DOHH2 (cell line): ENCODE results near the gene CCDC87.

Experiments used
- H3F3A ChIP-seq: fragments of 200-600 bp; sonication (generic), shearing (Covaris generic); 2 replicates; pipeline ENCODE4 v1.6.0; 2016; ENCODE audit warnings: antibody characterized with exemption, mild to moderate bottlenecking; ENCODE audit not compliant: control insufficient read depth, insufficient read depth
- H3K27ac ChIP-seq: fragments of 200-600 bp; sonication (generic); 2 replicates; pipeline ENCODE4 v1.5.1; 2014; ENCODE audit warnings: low read depth, mild to moderate bottlenecking, low read length, moderate library complexity
- H3K27me3 ChIP-seq: fragments of 200-600 bp; sonication (generic); 2 replicates; pipeline ENCODE4 v1.6.1; 2014; ENCODE audit warnings: mild to moderate bottlenecking, low read length, mixed read lengths; ENCODE audit not compliant: control insufficient read depth
- H3K36me3 ChIP-seq: fragments of 200-600 bp; sonication (generic); 2 replicates; pipeline ENCODE4 v1.6.1; 2014; ENCODE audit warnings: mild to moderate bottlenecking, low read length, moderate library complexity, mixed read lengths; ENCODE audit not compliant: control insufficient read depth
- H3K4me1 ChIP-seq: fragments of 200-600 bp; sonication (generic); 2 replicates; pipeline ENCODE4 v1.6.1; 2014; ENCODE audit warnings: mild to moderate bottlenecking, low read length, mixed read lengths; ENCODE audit not compliant: control insufficient read depth
- H3K4me2 ChIP-seq: fragments of 200-600 bp; sonication (generic); 2 replicates; pipeline ENCODE4 v1.6.0; 2014; ENCODE audit warnings: mild to moderate bottlenecking, low read length, moderate library complexity
- H3K4me3 ChIP-seq: fragments of 200-600 bp; sonication (generic); 2 replicates; pipeline ENCODE4 v1.5.1; 2014; ENCODE audit warnings: mild to moderate bottlenecking, low read length, mixed read lengths
- H3K79me2 ChIP-seq: fragments of 200-600 bp; sonication (generic); 2 replicates; pipeline ENCODE4 v1.6.1; 2014; ENCODE audit warnings: mild to moderate bottlenecking, low read length, mixed read lengths; ENCODE audit not compliant: control insufficient read depth
- H3K9me2 ChIP-seq: fragments of 200-600 bp; sonication (generic); replicated peaks from 2 replicates; pipeline ENCODE4 v1.6.1; 2014; ENCODE audit warnings: mild to moderate bottlenecking, low read length, mixed read lengths; ENCODE audit not compliant: control insufficient read depth
- H3K9me3 ChIP-seq: fragments of 200-600 bp; sonication (generic); 2 replicates; pipeline ENCODE4 v1.6.1; 2014; ENCODE audit warnings: antibody characterized with exemption, low read length, mixed read lengths; ENCODE audit not compliant: control insufficient read depth, insufficient read depth
- H4K20me1 ChIP-seq: fragments of 200-600 bp; sonication (generic); 2 replicates; pipeline ENCODE4 v1.6.0; 2014; ENCODE audit warnings: low read depth, mild to moderate bottlenecking, antibody characterized with exemption, low read length, moderate library complexity; ENCODE audit not compliant: control insufficient read depth, insufficient read depth
- EZH2phosphoT487 ChIP-seq: fragments of 200-600 bp; sonication (generic); IDR thresholded peaks from 2 replicates; pipeline ENCODE4 v1.6.1; 2017; ENCODE audit warnings: borderline replicate concordance, mild to moderate bottlenecking, antibody characterized with exemption, low read length, moderate library complexity, mixed read lengths
- TF ChIP-seq, protein P1 (sequence below): fragments of 200-600 bp; sonication (generic); IDR thresholded peaks from one replicate; pipeline ENCODE4 v1.5.1; 2014; ENCODE audit warnings: antibody characterized with exemption, mild to moderate bottlenecking, low read depth, low read length; ENCODE audit not compliant: poor library complexity, severe bottlenecking

The CCDC87 gene

DNA sequence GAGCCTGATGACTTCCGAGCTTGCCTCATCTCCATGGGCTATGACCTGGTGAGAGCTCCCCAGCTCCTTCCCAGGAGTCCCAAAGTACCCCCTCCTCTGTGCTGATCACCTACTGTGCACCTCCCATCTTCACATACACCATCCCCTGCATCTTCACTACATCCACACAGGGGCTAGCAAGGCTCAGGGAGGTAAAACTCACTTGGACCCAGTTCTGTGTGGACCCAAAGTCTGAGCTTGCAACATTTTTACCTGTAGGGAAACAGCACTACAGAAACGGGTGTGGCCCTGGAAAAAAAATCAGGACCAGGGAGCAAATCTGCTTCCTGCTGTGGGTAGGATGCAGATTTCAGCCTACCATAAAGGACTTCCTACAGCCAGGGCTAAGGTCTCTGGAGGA lies 30.6 kb downstream of the CCDC87 start:
- H3K79me2 ChIP-seq, result no peaks in the 10 kb centered on the region
- H3K9me2 ChIP-seq, result no peaks in the 10 kb centered on the region
- H3K4me2 ChIP-seq, result no peak overlapping the region
- no peaks in the 10 kb centered on the region for H4K20me1 ChIP-seq
- no peaks in the 10 kb centered on the region for H3K36me3 ChIP-seq
- no peak overlapping the region for H3K27ac ChIP-seq
- H3K4me1 ChIP-seq, result no peaks in the 10 kb centered on the region
- peaks cover 11% of the 10 kb centered on the region for H3K27me3 ChIP-seq
- no peaks in the 10 kb centered on the region for H3K9me3 ChIP-seq
- H3K4me3 ChIP-seq, result no peak overlapping the region
- TF ChIP-seq, protein P1, sequence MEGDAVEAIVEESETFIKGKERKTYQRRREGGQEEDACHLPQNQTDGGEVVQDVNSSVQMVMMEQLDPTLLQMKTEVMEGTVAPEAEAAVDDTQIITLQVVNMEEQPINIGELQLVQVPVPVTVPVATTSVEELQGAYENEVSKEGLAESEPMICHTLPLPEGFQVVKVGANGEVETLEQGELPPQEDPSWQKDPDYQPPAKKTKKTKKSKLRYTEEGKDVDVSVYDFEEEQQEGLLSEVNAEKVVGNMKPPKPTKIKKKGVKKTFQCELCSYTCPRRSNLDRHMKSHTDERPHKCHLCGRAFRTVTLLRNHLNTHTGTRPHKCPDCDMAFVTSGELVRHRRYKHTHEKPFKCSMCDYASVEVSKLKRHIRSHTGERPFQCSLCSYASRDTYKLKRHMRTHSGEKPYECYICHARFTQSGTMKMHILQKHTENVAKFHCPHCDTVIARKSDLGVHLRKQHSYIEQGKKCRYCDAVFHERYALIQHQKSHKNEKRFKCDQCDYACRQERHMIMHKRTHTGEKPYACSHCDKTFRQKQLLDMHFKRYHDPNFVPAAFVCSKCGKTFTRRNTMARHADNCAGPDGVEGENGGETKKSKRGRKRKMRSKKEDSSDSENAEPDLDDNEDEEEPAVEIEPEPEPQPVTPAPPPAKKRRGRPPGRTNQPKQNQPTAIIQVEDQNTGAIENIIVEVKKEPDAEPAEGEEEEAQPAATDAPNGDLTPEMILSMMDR, result no peak
- TF ChIP-seq EZH2phosphoT487, result no peak
- H3F3A ChIP-seq, result no peaks in the 10 kb centered on the region

DNA sequence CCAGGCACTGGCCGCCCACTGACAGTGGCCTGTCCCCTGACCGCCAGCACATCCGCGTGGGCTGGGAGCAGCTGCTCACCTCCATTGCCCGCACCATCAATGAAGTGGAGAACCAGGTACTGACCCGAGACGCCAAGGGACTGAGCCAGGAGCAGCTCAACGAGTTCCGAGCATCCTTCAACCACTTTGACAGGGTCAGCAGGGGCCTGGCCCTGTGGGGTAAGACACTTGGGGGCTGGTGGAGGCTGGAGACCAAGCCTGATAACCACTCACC lies 31.0 kb downstream of the CCDC87 start:
- Histone ChIP-seq H3K4me3 (no peak overlapping the region), H4K20me1 (no peaks in the 10 kb centered on the region), H3K9me3 (no peaks in the 10 kb centered on the region), H3K27me3 (peaks cover 8% of the 10 kb centered on the region), H3K4me1 (no peaks in the 10 kb centered on the region), H3K9me2 (no peaks in the 10 kb centered on the region), H3K4me2 (no peak overlapping the region), H3K36me3 (no peaks in the 10 kb centered on the region), H3F3A (no peaks in the 10 kb centered on the region), H3K79me2 (no peaks in the 10 kb centered on the region), H3K27ac (no peak overlapping the region)
- TF ChIP-seq, protein P1, result no peak
- no peak for TF ChIP-seq EZH2phosphoT487

DNA sequence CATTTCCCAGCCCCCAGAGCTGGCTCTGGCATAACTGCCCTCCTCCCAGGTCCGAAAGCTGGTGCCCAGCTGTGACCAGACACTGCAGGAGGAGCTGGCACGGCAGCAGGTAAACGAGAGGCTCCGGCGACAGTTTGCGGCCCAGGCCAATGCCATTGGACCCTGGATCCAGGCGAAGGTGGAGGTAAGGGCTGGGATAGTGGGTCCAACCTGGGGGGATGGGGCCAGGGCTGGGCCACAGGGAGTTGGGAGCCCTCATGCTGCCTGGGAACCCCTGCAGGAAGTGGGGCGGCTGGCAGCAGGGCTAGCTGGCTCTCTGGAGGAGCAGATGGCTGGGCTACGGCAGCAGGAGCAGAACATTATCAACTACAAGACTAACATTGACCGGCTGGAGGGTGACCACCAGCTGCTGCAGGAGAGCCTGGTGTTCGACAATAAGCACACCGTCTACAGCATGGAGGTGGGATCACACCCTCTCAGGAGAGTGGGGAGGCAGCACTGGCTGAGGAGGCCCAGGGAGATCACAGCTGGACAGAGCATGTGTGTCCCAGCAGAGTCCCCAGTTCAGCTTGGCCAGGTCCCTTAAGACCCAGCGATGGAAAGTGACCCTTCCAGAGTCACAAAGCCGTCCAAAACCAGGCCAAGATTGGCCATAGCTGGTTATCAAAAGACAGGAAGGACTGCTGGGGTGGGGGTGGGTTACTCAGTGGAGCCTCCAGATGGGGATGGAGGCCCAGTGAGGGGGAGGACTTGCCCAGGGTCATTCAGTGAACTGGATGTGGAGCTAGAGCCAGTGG lies 31.5 kb downstream of the CCDC87 start:
- no peak overlapping the region for H3K4me3 ChIP-seq
- no peak overlapping the region for H3K4me2 ChIP-seq
- H3F3A ChIP-seq, result no peaks in the 10 kb centered on the region
- no peaks in the 10 kb centered on the region for H4K20me1 ChIP-seq
- TF ChIP-seq, protein P1, result no peak
- TF ChIP-seq EZH2phosphoT487, result no peak
- peaks cover 5% of the 10 kb centered on the region; the same call in 1 of the 2 replicates for H3K27me3 ChIP-seq
- no peaks in the 10 kb centered on the region for H3K9me3 ChIP-seq
- no peaks in the 10 kb centered on the region for H3K36me3 ChIP-seq
- H3K4me1 ChIP-seq, result no peaks in the 10 kb centered on the region
- no peaks in the 10 kb centered on the region for H3K79me2 ChIP-seq
- no peak overlapping the region for H3K27ac ChIP-seq
- no peaks in the 10 kb centered on the region for H3K9me2 ChIP-seq
